ENCODE data around the gene GABRB3. TPM values are rescaled to one million over a fixed set of nuclear protein-coding genes. Genes with fewer than 3 reads are reported as not detected.

The GABRB3 gene
- total RNA-seq, 3 donors from 2014 or later: 0.52 to 3.2 (median 3.1) TPM

DNA sequence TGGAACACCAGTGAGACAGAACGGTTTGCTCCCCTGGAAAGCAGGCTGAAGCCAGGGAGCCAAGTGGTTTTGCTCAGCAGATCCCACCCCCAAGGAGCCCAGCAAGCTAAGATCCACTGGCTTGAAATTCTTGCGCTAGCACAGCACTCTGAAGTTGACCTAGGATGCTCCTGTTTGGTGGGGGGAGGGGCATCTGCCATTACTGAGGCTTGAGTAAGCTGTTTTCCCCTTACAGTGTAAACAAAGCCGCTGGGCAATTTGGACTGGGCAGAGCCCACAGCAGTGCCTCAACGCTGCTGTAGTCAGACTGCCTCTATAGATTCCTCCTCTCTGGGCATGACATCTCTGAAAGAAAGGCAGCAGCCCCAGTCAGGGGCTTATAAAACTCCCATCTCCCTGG, 241.4 kb downstream of the GABRB3 start:
- intact Hi-C loops (cut with DNase I, micrococcal nuclease): no loop called here
- ATAC-seq (no peak), DNase-seq (no peak)
- Histone ChIP-seq H3K9me3 (peaks cover 72% of the 10 kb centered on the region), H3K4me3 (no peak overlapping the region), H3K4me1 (ENCODE audit: low read depth) (no peaks in the 10 kb centered on the region), H3K36me3 (ENCODE audit: low read depth) (no peaks in the 10 kb centered on the region)
- TF ChIP-seq, protein P1, sequence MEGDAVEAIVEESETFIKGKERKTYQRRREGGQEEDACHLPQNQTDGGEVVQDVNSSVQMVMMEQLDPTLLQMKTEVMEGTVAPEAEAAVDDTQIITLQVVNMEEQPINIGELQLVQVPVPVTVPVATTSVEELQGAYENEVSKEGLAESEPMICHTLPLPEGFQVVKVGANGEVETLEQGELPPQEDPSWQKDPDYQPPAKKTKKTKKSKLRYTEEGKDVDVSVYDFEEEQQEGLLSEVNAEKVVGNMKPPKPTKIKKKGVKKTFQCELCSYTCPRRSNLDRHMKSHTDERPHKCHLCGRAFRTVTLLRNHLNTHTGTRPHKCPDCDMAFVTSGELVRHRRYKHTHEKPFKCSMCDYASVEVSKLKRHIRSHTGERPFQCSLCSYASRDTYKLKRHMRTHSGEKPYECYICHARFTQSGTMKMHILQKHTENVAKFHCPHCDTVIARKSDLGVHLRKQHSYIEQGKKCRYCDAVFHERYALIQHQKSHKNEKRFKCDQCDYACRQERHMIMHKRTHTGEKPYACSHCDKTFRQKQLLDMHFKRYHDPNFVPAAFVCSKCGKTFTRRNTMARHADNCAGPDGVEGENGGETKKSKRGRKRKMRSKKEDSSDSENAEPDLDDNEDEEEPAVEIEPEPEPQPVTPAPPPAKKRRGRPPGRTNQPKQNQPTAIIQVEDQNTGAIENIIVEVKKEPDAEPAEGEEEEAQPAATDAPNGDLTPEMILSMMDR (IDR thresholded peaks at IDR 0.05): no peak

DNA sequence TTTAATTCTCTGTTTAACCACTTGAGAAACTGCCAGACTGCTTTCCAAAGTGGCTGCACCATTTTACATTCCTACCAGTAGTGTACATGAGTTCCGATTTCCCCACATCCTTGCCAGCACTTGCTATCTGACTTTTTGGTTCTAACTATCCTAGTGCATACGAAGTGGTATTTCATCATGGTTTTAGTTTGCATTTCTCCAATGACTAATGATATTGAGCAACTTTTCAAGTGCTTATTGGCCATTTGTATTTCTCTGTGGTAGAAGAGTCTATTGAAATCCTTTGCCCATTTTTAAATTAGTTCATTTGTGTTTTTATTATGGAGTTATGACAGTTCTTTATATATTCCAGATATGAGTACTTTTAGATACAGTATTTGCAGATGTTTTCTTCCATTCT, 247.8 kb downstream of the GABRB3 start:
- DNase-seq: no peak
- TF ChIP-seq, protein P1 (IDR thresholded peaks at IDR 0.05): no peak
- H3K4me3 ChIP-seq: no peak overlapping the region
- no peak for ATAC-seq
- intact Hi-C loops (cut with DNase I, micrococcal nuclease): no loop called here
- no peaks in the 10 kb centered on the region for H3K4me1 ChIP-seq (ENCODE audit: low read depth)
- no peaks in the 10 kb centered on the region for H3K36me3 ChIP-seq (ENCODE audit: low read depth)
- H3K9me3 ChIP-seq: peaks cover 73% of the 10 kb centered on the region

DNA sequence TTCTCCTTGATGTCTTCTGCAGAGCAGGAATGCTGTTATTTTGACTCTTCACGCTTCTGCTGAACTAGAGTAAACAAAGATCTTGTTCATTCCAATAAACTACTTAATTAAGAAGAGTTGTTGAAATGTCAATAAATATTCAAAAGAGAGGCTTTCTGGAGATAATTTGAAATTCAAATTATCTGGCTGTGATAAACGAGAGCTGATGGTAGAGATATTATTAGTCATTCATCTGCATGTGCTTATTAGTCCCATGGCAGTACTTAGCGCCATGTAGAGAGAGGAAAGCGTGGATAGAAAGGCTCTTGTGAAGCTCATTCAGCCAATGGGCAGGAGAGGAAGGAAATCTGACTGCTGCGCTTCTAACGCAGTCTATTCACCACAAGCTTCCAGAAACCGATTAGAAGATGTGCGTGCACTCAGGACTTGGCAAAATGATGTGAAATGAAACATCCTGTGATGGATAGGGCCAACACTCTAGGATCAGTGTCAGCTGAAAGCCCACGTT, 251.1 kb downstream of the GABRB3 start:
- intact Hi-C loops (cut with DNase I, micrococcal nuclease): no loop called here
- TF ChIP-seq, protein P1 (IDR thresholded peaks at IDR 0.05): no peak
- no peaks in the 10 kb centered on the region for H3K36me3 ChIP-seq (ENCODE audit: low read depth)
- DNase-seq (no peak), ATAC-seq (no peak)
- H3K9me3 ChIP-seq: peaks cover 79% of the 10 kb centered on the region
- H3K4me3 ChIP-seq: no peak overlapping the region
- H3K4me1 ChIP-seq (ENCODE audit: low read depth): no peaks in the 10 kb centered on the region

DNA sequence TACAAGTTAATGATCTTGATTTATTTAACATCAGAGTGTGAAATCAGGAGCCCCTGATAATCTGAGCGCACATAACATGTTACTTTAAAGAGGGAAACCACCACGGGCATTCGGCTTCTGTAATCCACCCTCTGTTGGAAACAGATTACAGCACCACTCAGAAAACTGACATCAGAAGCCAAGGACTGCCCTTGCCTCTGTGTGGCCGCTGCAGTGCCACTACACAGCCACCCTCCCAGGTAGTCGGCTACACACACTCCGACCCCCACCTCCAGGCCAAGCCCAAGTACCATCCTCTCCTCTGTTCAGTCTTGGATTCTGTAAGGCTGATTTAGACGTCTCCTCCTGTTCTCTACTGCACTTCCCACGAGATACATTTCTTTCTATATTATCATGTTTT, 251.7 kb downstream of the GABRB3 start:
- DNase-seq (no peak), ATAC-seq (no peak)
- H3K4me1 ChIP-seq (ENCODE audit: low read depth): no peaks in the 10 kb centered on the region
- intact Hi-C loops (cut with DNase I, micrococcal nuclease): no loop called here
- TF ChIP-seq, protein P1 (IDR thresholded peaks at IDR 0.05): no peak
- peaks cover 81% of the 10 kb centered on the region for H3K9me3 ChIP-seq
- H3K36me3 ChIP-seq (ENCODE audit: low read depth): no peaks in the 10 kb centered on the region
- H3K4me3 ChIP-seq: no peak overlapping the region

DNA sequence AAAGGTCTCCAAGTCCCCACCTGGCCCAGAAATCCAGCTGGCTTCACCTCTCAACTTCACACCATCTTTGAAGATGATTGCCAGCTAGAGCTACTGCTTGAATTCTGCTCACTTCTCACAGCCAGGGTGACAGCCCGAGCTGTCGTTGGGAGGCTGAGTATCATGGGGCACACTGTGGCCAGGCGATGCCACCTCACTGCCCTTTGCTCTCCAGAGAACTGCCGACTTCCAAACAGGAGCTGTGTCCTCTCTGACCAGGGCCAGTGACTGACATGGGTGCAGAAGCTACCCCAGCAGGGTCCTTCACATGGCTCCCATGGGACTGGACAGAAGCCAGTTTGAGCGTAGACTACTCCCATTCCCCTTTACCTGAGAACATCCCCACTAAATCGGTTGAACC, 254.0 kb downstream of the GABRB3 start:
- no peak for ATAC-seq
- Histone ChIP-seq H3K4me3 (no peak overlapping the region), H3K4me1 (ENCODE audit: low read depth) (no peaks in the 10 kb centered on the region), H3K36me3 (ENCODE audit: low read depth) (no peaks in the 10 kb centered on the region), H3K9me3 (peaks cover 76% of the 10 kb centered on the region)
- TF ChIP-seq, protein P1 (IDR thresholded peaks at IDR 0.05): no peak
- intact Hi-C loops (cut with DNase I, micrococcal nuclease): no loop called here
- DNase-seq: no peak
